Activated T-helper 1 cell treated with anti-CD3 and anti-CD28 coated beads, Interleukin-12 subunit alpha, Interleukin-12 subunit beta, Interleukin-2, Interleukin-4 antibody, amounts not matched to agents 30 ng/mL and 10 ng/mL and 1 ng/mL, durations not matched to agents 14 hours and 24 hours and 36 hours (primary cell): ENCODE data around the gene GCNT2. TPM values are rescaled to one million over a fixed set of nuclear protein-coding genes. Genes with fewer than 3 reads are reported as not detected.
"Not testable (repeated sequence)": the region's sequence is repeated elsewhere in the genome, so short reads cannot be mapped to it uniquely, and the experiment has no call there.

Experiments
- DNase-seq: peaks from one replicate; pipeline ENCODE4 v3.0.0; 2021; ENCODE audit warnings: low spot score
- H3K27ac Mint-ChIP-seq: one replicate; pipeline ENCODE4 v1.8.0; 2021; ENCODE audit warnings: mild to moderate bottlenecking, mixed read lengths
- H3K27me3 Mint-ChIP-seq: one replicate; pipeline ENCODE4 v1.8.0; 2022; ENCODE audit warnings: mild to moderate bottlenecking, moderate library complexity, mixed read lengths; ENCODE audit not compliant: insufficient read depth
- H3K36me3 Mint-ChIP-seq: one replicate; pipeline ENCODE4 v1.8.0; 2021; ENCODE audit warnings: low read depth, mixed read lengths
- H3K4me1 Mint-ChIP-seq: one replicate; pipeline ENCODE4 v1.8.0; 2021; ENCODE audit warnings: low read depth, mixed read lengths
- H3K4me3 Mint-ChIP-seq: one replicate; pipeline ENCODE4 v1.8.0; 2021; ENCODE audit warnings: mild to moderate bottlenecking, moderate library complexity, mixed read lengths
- H3K9me3 Mint-ChIP-seq: one replicate; pipeline ENCODE4 v1.8.0; 2021; ENCODE audit warnings: mixed read lengths
- intact Hi-C: fragments of 100-400 bp; cut with micrococcal nuclease; formaldehyde crosslinking; loops from one replicate; pipeline ENCODE4 v1.15.1; 2024
- total RNA-seq: library from RNA; stranded (reverse); gene quantifications from 2 replicates; pipeline ENCODE4 v1.2.3, GENCODE V29; 2022

Gene GCNT2
- total RNA-seq, 1 donor from 2014 or later: 3.0 TPM

DNA sequence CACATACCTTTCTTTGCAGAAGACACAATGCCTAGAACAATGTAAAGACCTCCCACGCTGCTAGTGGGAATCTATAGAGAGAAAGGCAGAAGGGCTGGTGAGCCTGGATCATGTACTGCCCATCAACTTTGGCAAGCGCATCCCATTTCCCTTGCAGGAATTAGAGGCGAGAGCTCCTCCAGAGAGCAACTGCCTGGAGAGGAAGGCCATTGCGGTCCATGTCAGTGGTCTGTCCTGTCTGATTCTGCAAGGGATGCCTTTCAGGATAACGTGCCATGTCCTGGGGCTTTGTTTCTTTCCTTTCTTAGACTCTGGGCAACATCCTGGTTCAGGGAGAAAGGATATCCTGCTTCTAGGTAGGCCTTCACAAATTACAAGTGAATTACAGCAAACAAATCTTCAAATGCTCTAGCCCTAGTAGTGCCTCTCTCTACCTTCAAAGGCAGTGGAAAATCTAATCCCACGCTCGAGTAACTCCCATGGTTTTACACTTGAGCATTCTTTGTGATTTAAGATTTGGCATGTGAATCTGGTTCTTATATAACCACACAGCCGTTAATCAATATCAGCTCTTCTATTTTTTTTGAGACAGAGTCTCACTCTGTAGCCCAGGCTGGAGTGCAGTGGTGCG lies 38.5 kb downstream of the GCNT2 start:
- no peak overlapping the region for H3K4me3 Mint-ChIP-seq
- no peak for DNase-seq
- peaks cover 3% of the 10 kb centered on the region for H3K36me3 Mint-ChIP-seq
- H3K27me3 Mint-ChIP-seq: peaks cover 1% of the 10 kb centered on the region
- no peaks in the 10 kb centered on the region for H3K4me1 Mint-ChIP-seq
- H3K9me3 Mint-ChIP-seq: no peaks in the 10 kb centered on the region
- intact Hi-C loops: no loop called here
- no peak overlapping the region for H3K27ac Mint-ChIP-seq

DNA sequence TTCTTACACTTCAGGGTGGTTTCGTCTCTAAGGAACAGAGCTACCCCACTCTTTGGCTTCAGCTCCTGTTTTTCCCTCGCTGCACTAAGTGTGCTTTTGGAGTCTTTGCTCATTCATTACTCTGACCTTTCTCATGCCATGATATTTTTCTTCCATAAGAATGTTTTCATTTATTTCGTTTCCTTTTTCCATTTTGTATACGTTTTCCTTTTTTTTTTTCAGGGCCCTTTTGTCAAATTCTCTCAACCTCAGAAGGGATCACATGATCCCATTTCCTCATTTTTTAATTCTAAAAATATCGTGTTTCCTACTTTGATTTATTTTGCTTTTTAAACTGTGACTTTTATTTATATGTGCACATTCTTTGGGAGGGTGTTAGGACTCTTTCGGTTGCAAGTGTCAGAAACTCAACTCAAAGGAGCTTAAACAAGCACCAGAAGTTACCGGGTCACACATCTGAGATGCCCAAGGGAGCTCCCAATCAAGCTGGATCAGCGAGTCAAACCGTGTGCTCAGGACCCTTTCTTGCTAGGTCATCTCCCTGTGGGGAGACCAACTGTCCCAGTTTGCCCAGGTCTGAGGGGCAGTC lies 40.6 kb downstream of the GCNT2 start:
- Mint-ChIP-seq H3K9me3 (no peaks in the 10 kb centered on the region), H3K27me3 (peaks cover 1% of the 10 kb centered on the region), H3K4me1 (no peaks in the 10 kb centered on the region), H3K27ac (no peak overlapping the region), H3K4me3 (no peak overlapping the region), H3K36me3 (no peaks in the 10 kb centered on the region)
- intact Hi-C loops: no loop called here
- no peak for DNase-seq

DNA sequence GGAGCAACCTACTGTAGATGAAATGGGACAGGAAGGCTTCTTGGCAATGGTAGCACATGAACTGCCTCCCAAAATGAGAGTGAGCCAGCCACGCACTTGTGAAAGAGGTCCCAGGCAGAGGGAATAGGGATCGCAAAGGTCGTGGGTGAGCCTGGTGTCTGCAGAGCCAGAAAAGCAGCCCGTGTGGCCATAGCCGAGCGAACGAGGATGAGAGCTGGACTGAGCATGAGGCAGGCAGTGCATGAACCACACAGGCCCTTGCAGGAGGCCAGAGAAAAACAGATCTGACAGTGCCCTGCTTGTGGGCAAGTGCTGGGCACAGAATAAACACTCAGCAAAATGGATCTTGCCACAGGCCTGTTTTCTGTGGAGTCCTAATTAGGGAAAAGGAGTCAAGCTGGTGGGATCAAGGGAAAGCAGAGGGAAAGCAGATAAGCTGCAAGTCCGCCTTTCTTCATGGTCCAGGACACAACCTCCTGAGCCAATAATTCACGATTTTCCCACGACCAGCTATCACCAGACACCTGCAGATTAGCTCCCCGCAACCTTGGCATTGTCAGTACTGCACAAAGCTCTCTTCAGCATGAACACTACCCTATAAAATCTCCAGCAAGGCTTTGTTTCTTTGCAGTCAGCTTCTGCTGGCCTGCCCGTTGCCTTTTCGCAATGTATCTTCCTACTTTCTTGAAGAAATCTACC lies 44.0 kb downstream of the GCNT2 start:
- H3K4me1 Mint-ChIP-seq: no peaks in the 10 kb centered on the region
- no peak for DNase-seq
- H3K9me3 Mint-ChIP-seq: no peaks in the 10 kb centered on the region
- no peak overlapping the region for H3K27ac Mint-ChIP-seq
- H3K4me3 Mint-ChIP-seq: no peak overlapping the region
- H3K27me3 Mint-ChIP-seq: peaks cover 1% of the 10 kb centered on the region
- intact Hi-C loops: no loop called here
- H3K36me3 Mint-ChIP-seq: peaks cover 2% of the 10 kb centered on the region

DNA sequence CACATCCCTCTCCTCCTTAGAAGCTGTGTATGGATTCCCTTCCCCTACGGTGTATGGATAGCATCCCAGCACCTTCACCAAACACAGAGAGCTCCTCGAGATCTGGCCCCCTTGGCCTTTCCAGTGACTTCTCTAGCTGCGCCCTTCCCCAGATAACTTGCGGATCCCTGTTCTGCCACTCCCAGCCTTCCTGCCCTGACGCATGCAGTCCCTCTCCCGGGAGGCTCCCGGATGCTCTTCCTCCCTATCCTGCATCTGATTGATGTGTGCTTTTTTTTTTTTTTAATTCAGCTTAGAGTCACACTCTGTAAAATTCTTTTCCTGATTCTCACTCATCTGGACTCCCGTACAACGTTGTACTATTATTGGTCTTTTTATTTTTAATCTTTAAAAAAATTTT lies 44.8 kb downstream of the GCNT2 start:
- Mint-ChIP-seq H3K4me3 (no peak overlapping the region), H3K4me1 (no peaks in the 10 kb centered on the region), H3K9me3 (no peaks in the 10 kb centered on the region), H3K36me3 (peaks cover 2% of the 10 kb centered on the region), H3K27me3 (peaks cover 1% of the 10 kb centered on the region), H3K27ac (no peak overlapping the region)
- intact Hi-C loops: no loop called here
- no peak for DNase-seq

DNA sequence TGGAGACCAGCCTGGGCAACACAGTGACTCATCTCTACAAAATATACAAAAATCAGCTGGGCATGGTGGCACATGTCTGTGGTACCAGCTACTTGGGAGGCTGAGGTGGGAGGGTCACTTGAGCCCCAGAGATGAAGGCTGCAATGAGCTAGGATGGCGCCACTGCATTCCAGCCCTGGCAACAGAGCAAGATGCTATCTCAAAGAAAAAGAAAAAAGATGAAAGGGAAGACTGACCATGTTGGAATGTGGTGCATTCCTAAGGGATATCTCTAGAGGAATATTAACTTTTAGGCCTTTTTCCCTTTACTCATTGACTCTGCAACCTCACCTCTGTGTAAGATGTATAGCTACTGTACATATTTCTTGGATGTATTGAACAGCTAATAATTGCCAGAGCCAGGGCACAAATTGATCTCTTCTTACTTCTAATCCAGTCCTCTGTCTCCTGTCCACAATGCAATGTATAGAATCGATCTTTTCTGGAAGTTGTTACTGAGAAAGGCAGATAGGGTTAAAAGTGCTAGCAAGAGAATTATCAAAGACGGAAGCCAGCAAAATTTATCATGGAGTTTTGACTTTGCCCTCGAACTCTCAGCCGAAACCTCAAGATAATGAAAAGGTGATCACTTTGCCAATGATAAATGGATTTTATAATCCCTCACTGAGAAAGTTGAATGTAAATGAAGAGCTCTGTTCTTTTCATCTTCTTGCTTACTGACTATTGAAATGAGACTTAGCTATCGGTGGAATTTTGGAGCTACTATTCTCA lies 46.3 kb downstream of the GCNT2 start:
- no peak for DNase-seq
- intact Hi-C loops: no loop called here
- Mint-ChIP-seq H3K9me3 (no peaks in the 10 kb centered on the region), H3K27me3 (peaks cover 1% of the 10 kb centered on the region), H3K4me1 (no peaks in the 10 kb centered on the region), H3K36me3 (peaks cover 2% of the 10 kb centered on the region), H3K27ac (no peak overlapping the region), H3K4me3 (no peak overlapping the region)

DNA sequence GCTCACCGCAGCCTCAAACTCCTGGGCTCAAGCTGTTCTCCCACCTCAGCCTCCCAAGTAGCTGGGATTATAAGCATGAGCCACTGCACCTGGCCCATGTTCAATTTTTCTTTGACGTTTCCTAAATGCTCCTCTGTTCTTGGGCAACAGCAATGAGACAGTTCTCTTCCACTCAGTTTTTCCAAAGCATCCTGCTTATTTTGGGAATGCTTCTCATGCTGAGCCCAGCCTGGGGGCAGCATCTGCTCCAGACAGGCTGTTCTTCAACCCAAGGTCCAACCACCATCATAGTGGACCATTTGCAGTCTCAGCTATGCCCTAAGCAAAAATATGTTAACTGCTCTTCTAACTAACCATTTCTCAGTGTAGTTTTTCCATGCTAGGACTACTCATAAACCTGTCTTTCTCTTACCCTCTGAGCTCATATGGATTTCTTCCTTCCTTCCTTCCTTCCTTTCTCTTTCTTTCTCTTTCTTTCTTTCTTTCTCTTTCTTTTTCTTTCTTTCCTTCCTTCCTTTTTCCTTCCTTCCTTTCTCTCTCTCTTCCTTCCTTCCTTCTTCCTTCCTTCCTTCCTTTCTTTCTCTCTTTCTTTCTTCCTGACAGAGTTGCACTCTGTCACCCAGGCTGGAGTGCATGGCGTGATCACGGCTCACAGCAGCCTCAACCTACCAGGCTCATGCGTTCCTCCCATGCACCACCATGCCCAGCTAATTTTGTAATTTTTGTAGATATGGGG lies 48.4 kb downstream of the GCNT2 start:
- Mint-ChIP-seq H3K27me3 (no peaks in the 10 kb centered on the region), H3K36me3 (peaks cover 2% of the 10 kb centered on the region), H3K4me3 (no peak overlapping the region), H3K27ac (no peak overlapping the region), H3K9me3 (no peaks in the 10 kb centered on the region), H3K4me1 (no peaks in the 10 kb centered on the region)
- no peak for DNase-seq
- intact Hi-C loops: no loop called here

DNA sequence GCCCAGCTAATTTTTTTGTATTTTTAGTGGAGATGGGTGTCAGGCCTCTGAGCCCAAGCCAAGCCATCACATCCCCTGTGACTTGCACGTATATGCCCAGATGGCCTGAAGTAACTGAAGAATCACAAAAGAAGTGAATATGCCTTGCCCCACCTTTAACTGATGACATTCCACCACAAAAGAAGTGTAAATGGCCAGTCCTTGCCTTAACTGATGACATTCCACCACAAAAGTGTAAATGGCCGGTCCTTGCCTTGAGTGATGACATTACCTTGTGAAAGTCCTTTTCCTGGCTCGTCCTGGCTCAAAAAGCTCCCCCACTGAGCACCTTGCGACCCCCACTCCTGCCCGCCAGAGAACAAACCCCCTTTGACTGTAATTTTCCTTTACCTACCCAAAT lies 54.4 kb downstream of the GCNT2 start:
- H3K4me3 Mint-ChIP-seq, H3K36me3 Mint-ChIP-seq, H3K27me3 Mint-ChIP-seq, H3K27ac Mint-ChIP-seq, H3K4me1 Mint-ChIP-seq, intact Hi-C loops, H3K9me3 Mint-ChIP-seq, DNase-seq: not testable (repeated sequence)

DNA sequence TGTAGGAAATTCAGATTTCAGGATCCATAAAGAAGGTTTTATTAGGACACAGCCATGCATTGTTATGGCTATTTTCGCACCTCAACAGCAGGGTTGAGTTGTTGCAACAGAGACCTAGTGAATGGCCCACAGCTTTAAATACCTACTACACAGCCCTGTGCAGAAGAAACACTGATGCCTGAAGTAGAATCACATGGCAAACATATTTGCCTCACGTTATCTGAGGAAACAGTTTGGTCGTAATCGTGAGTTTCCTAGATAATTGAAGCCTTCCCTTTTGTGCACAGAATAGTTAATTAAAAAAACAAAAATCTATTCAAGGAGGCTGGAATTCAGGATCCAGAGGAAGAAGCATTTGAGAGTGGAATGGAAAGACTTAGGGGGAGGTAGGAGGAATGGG lies 55.1 kb downstream of the GCNT2 start:
- no peaks in the 10 kb centered on the region for H3K27me3 Mint-ChIP-seq
- no peak for DNase-seq
- no peak overlapping the region for H3K4me3 Mint-ChIP-seq
- no peaks in the 10 kb centered on the region for H3K4me1 Mint-ChIP-seq
- no peak overlapping the region for H3K27ac Mint-ChIP-seq
- no peaks in the 10 kb centered on the region for H3K36me3 Mint-ChIP-seq
- H3K9me3 Mint-ChIP-seq: no peaks in the 10 kb centered on the region
- intact Hi-C loops: no loop called here

DNA sequence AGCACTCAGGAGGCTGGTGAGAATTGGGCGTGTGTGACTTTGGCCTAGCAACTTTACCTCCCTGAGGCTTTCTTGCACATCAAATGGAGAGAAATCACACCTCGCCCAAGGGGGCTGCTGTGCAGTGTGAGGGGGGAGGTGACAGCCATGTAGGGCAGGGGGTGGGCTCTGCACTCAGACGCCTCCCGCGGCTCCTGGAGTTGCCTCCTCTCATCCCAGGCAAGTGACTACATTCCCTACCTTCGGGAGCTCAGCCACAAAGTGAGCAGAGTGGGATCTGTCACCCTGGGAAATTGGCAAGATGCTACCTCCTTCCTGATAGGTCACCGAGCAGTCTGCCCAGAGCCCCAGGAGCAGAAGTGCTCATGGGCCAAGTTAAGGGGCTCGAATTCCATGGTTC lies 56.0 kb downstream of the GCNT2 start:
- H3K27me3 Mint-ChIP-seq: no peaks in the 10 kb centered on the region
- H3K4me1 Mint-ChIP-seq: no peaks in the 10 kb centered on the region
- no peaks in the 10 kb centered on the region for H3K9me3 Mint-ChIP-seq
- intact Hi-C loops: no loop called here
- H3K27ac Mint-ChIP-seq: no peak overlapping the region
- H3K36me3 Mint-ChIP-seq: no peaks in the 10 kb centered on the region
- DNase-seq: no peak
- H3K4me3 Mint-ChIP-seq: no peak overlapping the region

DNA sequence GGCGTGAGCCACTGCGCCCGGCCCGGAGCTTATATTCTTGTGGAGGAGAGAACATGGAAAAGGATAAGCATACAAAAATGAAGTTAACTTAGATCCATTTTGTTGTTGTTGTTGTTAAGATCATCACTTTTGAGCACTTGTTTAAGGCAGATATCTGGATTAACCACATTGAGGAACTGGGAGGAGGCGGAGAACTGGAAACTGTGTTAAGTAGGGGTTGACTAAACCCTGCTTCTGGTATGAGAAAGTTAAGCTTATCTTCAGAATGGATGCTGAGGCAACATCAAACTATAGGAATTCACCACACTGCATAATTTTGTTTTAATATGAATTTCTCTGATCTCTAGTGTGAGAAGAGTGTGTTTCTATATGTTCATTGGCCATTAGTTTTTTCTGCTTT lies 57.6 kb downstream of the GCNT2 start:
- no peaks in the 10 kb centered on the region for H3K36me3 Mint-ChIP-seq
- H3K27me3 Mint-ChIP-seq: no peaks in the 10 kb centered on the region
- intact Hi-C loops: no loop called here
- no peak for DNase-seq
- peaks cover 11% of the 10 kb centered on the region for H3K4me1 Mint-ChIP-seq
- H3K4me3 Mint-ChIP-seq: no peak overlapping the region
- H3K27ac Mint-ChIP-seq: no peak overlapping the region
- no peaks in the 10 kb centered on the region for H3K9me3 Mint-ChIP-seq

DNA sequence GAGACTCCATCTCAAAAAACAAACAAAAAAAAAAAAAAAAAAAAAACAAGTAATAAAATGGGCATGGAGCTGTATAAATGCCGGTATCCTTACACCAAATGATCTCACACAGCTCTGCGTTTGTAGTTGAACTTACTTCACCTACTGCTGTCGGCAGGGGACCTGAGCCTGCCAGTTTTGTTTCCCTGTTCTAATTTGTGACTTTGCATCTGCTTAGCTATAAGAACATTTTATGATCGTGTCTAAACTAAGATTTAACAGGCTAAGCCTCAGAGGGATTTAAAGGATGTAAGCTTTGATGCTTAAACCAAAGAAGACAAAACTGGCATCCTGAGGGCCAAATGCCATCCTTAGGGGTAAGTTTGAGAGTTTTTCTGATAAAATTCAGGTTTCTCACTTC lies 58.7 kb downstream of the GCNT2 start:
- no peak overlapping the region for H3K27ac Mint-ChIP-seq
- no peaks in the 10 kb centered on the region for H3K27me3 Mint-ChIP-seq
- no peaks in the 10 kb centered on the region for H3K9me3 Mint-ChIP-seq
- no peaks in the 10 kb centered on the region for H3K36me3 Mint-ChIP-seq
- DNase-seq: no peak
- intact Hi-C loops: no loop called here
- H3K4me1 Mint-ChIP-seq: peaks cover 20% of the 10 kb centered on the region
- H3K4me3 Mint-ChIP-seq: no peak overlapping the region

DNA sequence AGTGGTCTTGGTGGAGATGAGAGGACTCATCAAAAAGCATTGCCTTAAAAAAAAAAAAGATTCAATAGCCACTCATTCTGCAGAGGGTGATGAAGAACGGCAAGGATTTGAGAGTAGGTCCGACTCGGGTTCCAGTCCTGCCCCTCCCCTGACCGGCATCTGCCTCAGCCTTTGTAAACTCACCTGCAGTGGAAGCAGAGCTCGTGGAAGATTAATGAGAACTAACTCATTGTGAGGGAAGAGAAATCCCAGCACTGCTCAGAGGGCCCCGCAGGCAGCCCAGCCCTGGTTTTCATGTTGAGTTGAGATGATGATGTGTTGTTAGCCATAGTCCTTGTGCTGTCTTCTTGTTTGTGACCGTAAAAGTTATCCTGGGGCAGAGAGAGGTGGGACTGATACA lies 59.4 kb downstream of the GCNT2 start:
- H3K9me3 Mint-ChIP-seq: no peaks in the 10 kb centered on the region
- intact Hi-C loops: no loop called here
- H3K36me3 Mint-ChIP-seq: no peaks in the 10 kb centered on the region
- no peak overlapping the region for H3K4me3 Mint-ChIP-seq
- DNase-seq: no peak
- no peak overlapping the region for H3K27ac Mint-ChIP-seq
- H3K4me1 Mint-ChIP-seq: peaks cover 20% of the 10 kb centered on the region
- no peaks in the 10 kb centered on the region for H3K27me3 Mint-ChIP-seq
